GM19099 (cell line): Measurements from ENCODE around the gene ECD.

ENCODE experiments used
- POLR2A ChIP-seq: IDR thresholded peaks from 3 replicates; pipeline ENCODE4 v1.6.1; 2011; ENCODE audit warnings: low read depth; ENCODE audit not compliant: insufficient read length; ENCODE audit errors: extremely low read depth

ECD gene

DNA sequence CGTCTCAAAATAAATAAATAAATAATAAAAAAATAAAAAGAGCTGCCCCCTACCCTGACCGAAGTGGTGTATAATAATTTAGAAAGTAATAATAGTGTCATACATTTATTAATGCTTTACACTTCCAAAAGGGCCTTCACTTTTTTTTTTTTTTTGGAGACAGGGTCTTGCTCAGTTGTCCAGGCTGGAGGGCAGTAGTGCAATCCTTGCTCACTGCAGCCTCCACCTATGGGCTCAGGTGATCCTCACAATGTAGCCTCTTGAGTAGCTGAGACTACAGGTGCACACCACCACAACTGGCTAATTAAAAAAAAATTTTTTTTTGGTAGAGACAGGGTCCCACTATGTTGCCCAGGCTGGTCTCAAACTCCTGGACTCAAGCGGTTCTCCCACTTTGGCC lies 1.5 kb upstream of the ECD start:
- no peak for TF ChIP-seq POLR2A

DNA sequence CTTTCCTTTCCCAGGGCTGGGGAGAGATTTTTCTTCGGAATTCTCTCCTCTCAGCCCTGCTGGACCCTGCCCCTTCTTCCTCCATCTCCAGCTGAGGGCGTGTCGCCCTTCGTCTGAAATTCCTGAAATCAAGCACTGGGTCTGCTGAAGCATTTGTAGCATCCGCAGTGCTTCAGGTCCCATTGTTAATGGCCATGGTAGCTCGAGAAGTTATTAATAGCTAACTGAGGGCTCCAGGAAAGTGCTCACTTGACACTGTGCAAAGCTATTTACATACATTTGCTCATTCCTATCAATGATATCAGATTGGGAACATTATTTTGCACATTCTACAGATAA lies 626 bp upstream of the ECD start:
- no peak for TF ChIP-seq POLR2A

DNA sequence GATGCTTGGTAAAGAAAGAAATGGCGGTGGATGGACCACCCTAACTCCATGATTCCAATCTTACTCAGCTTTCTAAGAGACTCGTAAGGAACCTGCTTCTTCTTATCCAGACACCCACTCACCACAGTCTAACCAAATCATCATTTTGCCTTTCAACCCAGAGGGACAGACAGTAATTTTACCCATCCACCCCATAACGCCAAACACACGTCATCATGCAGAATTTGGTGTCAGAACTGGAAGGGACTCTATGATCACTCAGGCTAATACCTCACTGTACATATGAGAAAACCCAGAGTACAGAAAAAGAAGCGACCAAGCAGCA lies 388 bp downstream of the ECD start:
- no peak for TF ChIP-seq POLR2A

DNA sequence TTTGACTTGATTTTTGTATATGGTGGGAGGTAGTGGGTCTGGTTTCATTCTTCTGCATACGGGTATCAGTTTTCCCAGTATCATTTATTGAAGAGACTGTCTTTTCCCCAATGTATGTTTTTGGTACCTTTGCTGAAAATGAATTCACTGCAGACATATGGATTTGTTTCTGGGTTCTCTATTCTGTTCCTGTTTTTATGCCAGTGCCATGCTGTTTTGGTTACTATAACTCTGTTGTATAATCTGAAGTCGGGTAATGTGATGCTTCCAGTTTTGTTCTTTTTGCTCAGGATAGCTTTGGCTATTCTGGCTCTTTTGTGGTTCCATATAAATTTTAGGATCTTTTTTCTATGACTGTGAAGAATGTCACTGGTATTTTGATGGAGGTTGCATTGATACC lies 836 bp downstream of the ECD start:
- no peak for TF ChIP-seq POLR2A

DNA sequence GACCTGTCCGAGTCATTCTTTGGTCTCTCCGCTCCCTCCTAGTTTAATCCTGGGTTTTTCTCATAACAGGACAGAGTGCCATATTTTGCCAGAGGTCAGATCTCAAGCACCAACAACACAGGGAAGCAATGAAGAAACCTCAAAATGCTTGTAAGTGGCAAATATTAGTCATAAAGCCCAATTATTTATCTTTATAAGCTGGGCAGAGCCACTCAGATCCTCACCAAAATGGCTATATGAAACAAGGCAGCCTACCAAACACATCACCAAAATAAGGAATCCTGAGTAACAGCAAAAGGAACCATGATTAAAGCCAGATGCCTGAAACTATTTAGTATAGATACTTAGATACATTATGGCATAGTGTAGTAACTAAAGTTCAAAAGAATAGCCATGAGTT lies 4.7 kb downstream of the ECD start:
- TF ChIP-seq POLR2A: no peak

DNA sequence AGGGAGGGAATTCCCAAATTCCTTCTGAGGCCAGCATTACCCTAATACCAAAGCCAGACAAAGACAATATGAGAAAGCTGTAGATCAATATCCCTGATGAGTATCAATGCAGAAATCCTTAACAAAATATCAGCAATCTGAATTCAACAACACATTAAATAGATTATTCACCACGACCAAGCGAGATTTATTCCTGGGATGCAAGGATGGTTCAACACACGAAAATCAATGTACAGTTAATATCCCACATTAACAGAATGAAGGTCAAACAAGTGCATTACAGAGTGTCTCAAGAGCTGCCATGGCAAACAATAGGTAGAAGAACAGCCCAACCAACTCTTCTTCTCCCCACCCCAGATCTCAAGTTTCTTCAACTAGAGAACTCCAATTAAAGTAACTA lies 6.1 kb downstream of the ECD start:
- TF ChIP-seq POLR2A: no peak

DNA sequence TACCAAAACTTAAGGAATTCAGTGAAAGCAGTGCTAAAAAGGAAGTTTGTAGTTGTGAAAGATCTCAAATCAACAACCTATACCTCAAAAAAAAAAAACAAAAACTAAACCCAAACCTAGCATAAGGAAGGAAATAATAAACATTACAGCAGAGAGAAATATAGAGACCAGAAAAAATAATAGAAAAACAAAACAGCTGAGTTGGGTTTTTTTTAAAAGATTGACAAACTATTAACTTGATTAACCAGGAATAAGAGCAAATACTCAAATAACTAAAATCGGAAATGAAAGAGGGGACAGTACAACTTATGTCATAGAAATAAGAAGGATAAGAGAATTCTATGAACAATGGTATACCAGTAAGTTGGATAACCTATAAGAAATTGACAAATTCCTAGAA lies 6.7 kb downstream of the ECD start:
- no peak for TF ChIP-seq POLR2A

DNA sequence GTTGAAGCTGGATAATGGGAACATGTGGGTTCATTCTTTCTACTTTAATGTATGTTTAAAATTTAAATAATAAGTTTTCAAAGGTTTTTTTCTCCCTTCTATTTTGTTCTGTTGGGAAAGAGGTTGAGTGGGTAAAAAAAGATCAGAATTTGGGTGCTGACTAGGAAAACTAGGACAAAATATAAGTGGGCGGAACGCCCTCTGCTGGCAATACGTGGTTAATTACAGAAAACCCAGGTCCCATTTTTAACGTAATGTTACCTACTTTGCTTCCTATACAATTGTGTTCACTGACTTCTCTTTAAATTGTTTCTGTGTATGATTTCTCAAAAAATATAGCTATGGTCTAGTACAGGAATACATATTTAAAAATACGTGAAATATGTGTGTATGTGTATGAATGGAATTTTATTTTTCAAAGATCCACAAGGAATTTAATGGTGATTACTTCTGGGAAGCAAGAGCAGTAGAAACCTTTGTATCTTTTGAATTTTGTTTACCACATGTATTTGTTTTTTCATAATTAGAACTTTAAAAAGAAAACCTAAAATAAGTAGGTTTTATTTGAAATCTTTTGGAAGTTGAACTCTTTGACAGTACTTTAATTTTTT lies 8.7 kb downstream of the ECD start:
- no peak for TF ChIP-seq POLR2A

DNA sequence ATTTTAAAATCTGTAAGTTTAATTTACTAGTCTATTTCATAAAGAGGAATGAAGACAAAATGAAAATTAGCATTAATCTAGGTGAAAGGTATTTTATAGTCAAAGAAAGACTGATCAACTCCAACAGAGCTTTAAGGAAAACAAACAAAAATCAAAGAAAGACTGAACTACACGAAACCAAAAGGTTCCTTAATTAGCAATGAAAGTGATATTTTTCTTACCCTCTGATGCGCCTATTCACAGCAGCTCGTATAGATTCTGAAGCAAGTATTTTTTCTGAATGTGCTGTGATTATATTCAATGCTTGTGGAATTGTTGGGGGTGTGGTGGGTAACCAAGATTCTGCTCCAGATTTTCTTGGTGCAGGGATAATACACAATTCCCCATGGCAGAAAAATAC lies 11.8 kb downstream of the ECD start:
- no peak for TF ChIP-seq POLR2A

DNA sequence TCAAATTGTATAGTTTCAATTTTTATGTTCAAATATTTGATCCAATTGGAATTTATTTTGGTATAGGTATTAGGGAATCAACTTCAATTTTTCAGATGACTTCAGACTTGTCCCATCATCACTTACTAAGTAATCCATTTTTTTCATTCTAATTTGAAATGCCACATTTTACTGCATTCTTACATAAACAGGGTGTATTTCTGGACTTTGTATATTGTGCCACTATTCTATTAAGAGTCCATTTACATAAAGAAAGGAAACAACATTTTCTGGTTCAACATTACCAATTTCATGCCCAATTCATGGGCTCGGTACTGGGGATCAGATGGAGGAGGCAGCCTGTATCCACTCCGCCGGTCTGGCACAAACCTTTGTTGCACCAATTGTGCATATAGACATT lies 15.8 kb downstream of the ECD start:
- TF ChIP-seq POLR2A: no peak

DNA sequence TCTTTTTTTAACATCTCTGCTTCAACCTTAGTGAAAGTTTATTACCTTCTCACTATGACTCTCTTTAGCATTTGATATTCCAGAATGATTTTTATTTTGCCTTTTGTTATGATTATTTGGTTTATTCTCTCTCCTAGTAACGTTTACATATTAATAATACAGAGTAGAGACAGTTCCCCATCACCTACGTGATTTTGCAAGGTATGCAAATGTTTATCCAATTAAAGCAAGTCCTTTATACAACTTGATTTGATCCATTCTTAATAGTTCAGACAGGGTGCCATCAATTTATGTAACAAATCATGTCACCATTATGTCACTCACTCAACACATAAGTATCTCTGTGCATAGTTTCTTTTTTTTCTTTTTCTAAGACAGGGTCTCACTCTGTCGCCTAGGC lies 26.2 kb downstream of the ECD start:
- TF ChIP-seq POLR2A: no peak

DNA sequence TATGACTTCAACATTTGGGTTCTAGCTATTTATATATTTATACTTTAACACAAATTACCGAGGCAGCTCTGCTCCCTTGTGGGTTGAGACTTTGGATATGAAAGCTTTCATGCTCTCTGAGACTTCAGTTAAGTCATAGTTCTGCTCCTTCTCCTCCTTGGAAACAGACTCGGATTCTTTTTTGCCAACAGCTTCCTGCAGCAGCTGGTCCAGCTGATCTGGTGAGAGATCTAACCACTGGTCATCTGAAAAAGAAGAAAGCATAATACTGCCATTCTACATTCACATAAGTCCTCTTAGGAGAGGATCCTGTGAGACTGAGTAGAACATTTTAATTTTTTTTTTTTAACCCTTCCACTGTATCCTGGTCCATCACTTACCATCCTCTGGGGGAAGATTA lies 28.6 kb downstream of the ECD start:
- no peak for TF ChIP-seq POLR2A

DNA sequence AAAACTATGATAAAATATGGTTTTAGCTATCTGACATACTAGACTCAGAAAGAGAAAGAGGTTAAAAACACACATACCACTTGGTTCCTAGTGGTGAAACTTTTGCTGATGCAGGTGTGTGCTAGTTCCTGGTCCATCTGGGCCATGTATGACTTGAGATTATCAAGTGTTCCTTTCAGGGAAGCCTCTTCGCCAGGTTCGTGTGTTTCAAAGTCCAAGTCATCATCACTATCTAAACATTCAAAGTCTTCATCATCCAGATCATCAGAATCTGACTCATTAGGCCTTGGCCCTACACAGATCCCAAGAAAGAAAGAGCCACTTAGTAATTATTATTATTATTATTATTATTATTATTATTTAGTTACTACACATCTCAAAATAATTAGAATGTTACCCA lies 31.2 kb downstream of the ECD start:
- no peak for TF ChIP-seq POLR2A

DNA sequence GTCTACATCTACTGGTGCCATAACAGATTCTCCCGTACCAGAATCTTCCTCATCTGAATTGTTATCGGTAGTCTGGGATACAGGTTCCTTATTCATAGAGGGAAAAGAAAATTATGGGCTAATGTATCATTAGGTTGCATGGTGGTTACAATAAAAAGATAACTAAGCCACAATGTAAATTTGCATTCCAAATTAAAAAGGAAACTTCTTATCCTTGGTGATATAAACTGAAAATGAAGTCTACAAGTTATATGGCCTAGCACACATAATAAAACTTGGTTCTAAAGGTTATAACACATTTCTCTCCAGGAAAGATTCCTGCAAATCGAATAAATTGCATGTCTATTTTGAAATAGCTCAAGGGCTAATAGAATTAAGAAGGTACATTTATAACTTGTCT lies 33.1 kb downstream of the ECD start:
- TF ChIP-seq POLR2A: no peak

DNA sequence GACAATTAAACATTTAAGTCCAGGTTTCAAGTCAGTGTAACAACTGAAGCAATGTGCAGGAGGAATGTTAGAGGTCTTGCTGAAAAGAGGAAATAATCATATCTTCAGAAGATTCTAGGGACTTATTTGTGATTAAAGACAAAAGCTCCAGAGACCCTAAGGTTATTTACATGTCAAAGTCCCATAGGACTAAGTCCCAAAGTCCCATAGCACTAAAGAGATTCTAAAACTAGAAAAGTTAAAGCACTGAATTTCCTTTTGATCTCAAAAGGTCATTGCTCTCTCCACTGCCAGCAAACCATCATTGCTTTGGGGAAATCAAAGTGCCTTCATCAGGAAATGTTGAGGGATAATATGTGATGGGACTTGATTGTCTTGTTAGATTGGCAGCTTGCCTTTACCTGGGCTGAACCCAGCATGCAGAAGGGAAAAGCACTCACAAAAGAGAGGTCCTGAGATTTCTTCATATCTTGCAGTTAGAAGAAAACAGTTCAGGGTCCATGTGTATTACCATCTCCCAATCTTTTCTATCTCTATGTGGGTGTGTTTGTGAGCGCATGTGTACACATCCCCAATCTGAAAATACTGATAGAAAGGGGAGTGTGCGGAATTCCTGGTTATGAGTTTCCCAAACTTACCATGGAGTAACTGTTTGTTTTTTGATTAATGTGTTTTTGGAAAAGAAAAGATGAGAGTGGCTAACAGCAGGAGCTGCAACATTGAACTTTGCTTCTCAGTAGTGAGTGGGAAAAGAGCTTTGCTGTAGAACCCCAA lies 35.7 kb downstream of the ECD start:
- no peak for TF ChIP-seq POLR2A

DNA sequence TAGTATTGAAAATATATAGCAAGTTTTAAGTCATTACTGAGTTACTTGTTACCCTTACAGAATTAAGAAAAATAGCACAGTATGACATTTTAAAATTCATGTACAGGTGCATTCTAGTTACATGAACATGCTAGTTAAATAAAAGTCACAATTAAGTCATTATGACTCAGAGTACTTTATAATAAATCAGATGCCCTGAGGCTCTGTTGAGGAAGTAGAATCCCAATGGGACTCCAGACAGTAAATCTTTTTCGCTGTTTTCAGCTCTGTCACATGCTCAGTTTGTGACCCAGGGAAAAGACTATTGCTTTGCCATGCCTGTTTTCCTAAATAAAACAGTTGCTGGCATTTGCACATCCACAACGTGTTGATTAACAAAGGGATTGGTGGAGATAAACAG lies 36.5 kb downstream of the ECD start:
- no peak for TF ChIP-seq POLR2A

DNA sequence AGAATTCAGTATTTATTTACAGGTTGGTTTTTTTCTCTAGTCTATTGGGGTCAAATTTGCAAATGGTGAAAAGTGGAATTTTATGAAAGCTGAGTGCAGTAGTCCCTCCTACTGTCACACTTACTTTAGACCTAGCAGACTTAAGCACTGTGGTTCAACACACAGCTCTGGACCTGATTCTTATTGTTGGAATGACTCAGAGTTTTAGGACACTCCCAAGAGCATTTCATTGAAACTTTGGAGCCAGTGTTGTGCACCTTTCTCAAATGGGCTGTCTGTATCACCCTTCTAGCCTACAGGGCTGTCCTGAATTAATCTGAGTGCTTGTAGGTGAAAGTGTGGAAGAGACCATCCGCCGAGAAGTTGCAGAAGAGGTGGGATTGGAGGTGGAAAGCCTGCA lies 41.5 kb downstream of the ECD start:
- TF ChIP-seq POLR2A: no peak

DNA sequence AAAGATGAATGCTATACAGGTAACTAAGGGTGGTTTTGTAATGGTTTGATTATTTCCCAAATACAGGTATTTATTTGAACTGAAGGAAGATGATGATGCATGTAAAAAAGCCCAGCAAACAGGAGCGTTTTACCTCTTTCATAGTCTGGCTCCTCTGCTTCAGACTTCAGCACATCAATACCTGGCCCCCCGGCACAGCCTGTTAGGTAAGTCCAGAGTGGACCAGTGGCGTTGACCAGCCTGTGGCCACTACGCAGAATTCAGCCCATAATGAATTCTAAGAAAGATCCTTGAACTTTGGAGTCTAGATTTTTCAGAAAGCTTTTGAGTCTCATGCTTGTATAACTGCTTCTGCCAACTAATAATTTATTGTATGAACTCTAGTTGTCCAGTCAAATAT lies 47.9 kb downstream of the ECD start:
- no peak for TF ChIP-seq POLR2A

DNA sequence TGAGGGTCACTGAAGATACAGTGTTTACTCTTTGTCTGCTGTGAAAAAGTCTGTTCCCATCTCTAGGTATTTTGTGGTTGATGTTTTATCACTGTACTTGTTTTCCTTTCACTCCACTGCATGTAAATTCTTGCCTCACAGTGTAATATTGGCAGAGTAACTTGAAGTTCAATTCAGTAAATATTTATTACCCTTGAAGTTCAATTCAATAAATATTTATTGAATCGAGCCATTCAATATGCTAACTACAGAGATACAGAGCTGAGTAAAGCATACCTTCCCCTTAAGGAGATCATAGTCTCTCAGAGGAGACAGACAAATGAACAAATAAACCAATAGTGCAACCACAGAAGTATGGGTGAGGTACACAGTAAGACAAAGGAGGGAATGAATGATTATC lies 48.4 kb downstream of the ECD start:
- no peak for TF ChIP-seq POLR2A
